Adipocyte (in vitro differentiated cells): ENCODE measurements around the gene SKI.
A peak's percentile ranks its signal among the peaks of the same experiment; 100 is the strongest.

Experiments
- DNase-seq: peaks from one replicate; pipeline ENCODE4 v3.0.0-alpha.2; 2015; ENCODE audit warnings: low read depth
- H3K27me3 ChIP-seq: replicated peaks from 2 replicates; pipeline ENCODE4 v1.7.0; 2013; ENCODE audit warnings: mild to moderate bottlenecking, low read length, moderate library complexity; ENCODE audit not compliant: control insufficient read depth, insufficient read depth
- H3K36me3 ChIP-seq: 2 replicates; pipeline ENCODE4 v1.7.0; 2013; ENCODE audit warnings: low read length, mild to moderate bottlenecking, moderate library complexity; ENCODE audit not compliant: control insufficient read depth, insufficient read depth, severe bottlenecking
- H3K4me1 ChIP-seq: 2 replicates; pipeline ENCODE4 v1.7.0; 2013; ENCODE audit warnings: mild to moderate bottlenecking, low read length, moderate library complexity; ENCODE audit not compliant: control insufficient read depth, insufficient read depth
- H3K4me3 ChIP-seq: 2 replicates; pipeline ENCODE4 v1.7.0; 2013; ENCODE audit warnings: mild to moderate bottlenecking, low read length, moderate library complexity
- H3K9ac ChIP-seq: 2 replicates; pipeline ENCODE4 v1.7.0; 2013; ENCODE audit warnings: mild to moderate bottlenecking, low read length, moderate library complexity
- H3K9me3 ChIP-seq: 2 replicates; pipeline ENCODE4 v1.7.0; 2013; ENCODE audit warnings: mild to moderate bottlenecking, low read length, moderate library complexity; ENCODE audit not compliant: control insufficient read depth

SKI gene

GRCh38 chr1:2203671-2204414 lies 24.3 kb upstream of the SKI start:
- Histone ChIP-seq H3K9me3 (no peaks in the 10 kb centered on the region), H3K4me3 (peak overlapping the region; percentile 78), H3K9ac (peak overlapping the region; percentile 87), H3K27me3 (no peaks in the 10 kb centered on the region), H3K4me1 (peaks cover 49% of the 10 kb centered on the region), H3K36me3 (no peaks in the 10 kb centered on the region)
- no peak for DNase-seq

GRCh38 chr1:2204415-2205190 lies 23.5 kb upstream of the SKI start:
- peak overlapping the region; percentile 87 for H3K9ac ChIP-seq

GRCh38 chr1:2205191-2205952 lies 22.7 kb upstream of the SKI start:
- Histone ChIP-seq H3K36me3 (no peaks in the 10 kb centered on the region), H3K4me3 (peak overlapping the region; percentile 74), H3K4me1 (peaks cover 52% of the 10 kb centered on the region), H3K27me3 (no peaks in the 10 kb centered on the region), H3K9ac (peak overlapping the region; percentile 70), H3K9me3 (no peaks in the 10 kb centered on the region)
- no peak for DNase-seq

More at GRCh38 chr1:2204415-2205190, 23.5 kb upstream of the SKI start:
- peak overlapping the region; percentile 78 for H3K4me3 ChIP-seq
- DNase-seq, result peak; percentile 99
- no peaks in the 10 kb centered on the region for H3K36me3 ChIP-seq
- H3K9me3 ChIP-seq, result no peaks in the 10 kb centered on the region
- no peaks in the 10 kb centered on the region for H3K27me3 ChIP-seq
- H3K4me1 ChIP-seq, result peaks cover 52% of the 10 kb centered on the region

GRCh38 chr1:2206813-2207487 lies 21.2 kb upstream of the SKI start:
- Histone ChIP-seq H3K27me3 (no peaks in the 10 kb centered on the region), H3K4me3 (peak overlapping the region; percentile 72), H3K36me3 (no peaks in the 10 kb centered on the region), H3K9me3 (no peaks in the 10 kb centered on the region), H3K9ac (peak overlapping the region; percentile 88), H3K4me1 (peaks cover 50% of the 10 kb centered on the region)
- no peak for DNase-seq

GRCh38 chr1:2208309-2209239 lies 19.5 kb upstream of the SKI start:
- H3K27me3 ChIP-seq, result no peaks in the 10 kb centered on the region
- H3K36me3 ChIP-seq, result no peaks in the 10 kb centered on the region
- H3K9ac ChIP-seq, result peak overlapping the region; percentile 88
- no peaks in the 10 kb centered on the region for H3K9me3 ChIP-seq
- peaks cover 65% of the 10 kb centered on the region for H3K4me1 ChIP-seq
- H3K4me3 ChIP-seq, result peak overlapping the region; percentile 50
- DNase-seq, result peak; percentile 95

GRCh38 chr1:2209400-2210083 lies 18.6 kb upstream of the SKI start:
- H3K36me3 ChIP-seq, result no peaks in the 10 kb centered on the region
- H3K9ac ChIP-seq, result peak overlapping the region; percentile 88
- no peak overlapping the region for H3K4me3 ChIP-seq
- H3K9me3 ChIP-seq, result no peaks in the 10 kb centered on the region
- no peaks in the 10 kb centered on the region for H3K27me3 ChIP-seq
- peaks cover 68% of the 10 kb centered on the region for H3K4me1 ChIP-seq
- peak; percentile 16 for DNase-seq

- peaks cover 71% of the 10 kb centered on the region for H3K4me1 ChIP-seq
- no peak overlapping the region for H3K4me3 ChIP-seq
- no peaks in the 10 kb centered on the region for H3K36me3 ChIP-seq
- no peaks in the 10 kb centered on the region for H3K9me3 ChIP-seq
- DNase-seq, result no peak
- H3K9ac ChIP-seq, result no peak overlapping the region
- H3K27me3 ChIP-seq, result no peaks in the 10 kb centered on the region
Measured at GRCh38 chr1:2210084-2210653, 17.9 kb upstream of the SKI start.

GRCh38 chr1:2210786-2211185 lies 17.3 kb upstream of the SKI start:
- DNase-seq, result no peak
- Histone ChIP-seq H3K4me3 (no peak overlapping the region), H3K36me3 (no peaks in the 10 kb centered on the region), H3K27me3 (no peaks in the 10 kb centered on the region), H3K9me3 (no peaks in the 10 kb centered on the region), H3K4me1 (peaks cover 67% of the 10 kb centered on the region), H3K9ac (no peak overlapping the region)

- H3K9ac ChIP-seq, result peak overlapping the region; percentile 93
- H3K4me3 ChIP-seq, result peak overlapping the region; percentile 74
- DNase-seq, result no peak
- H3K4me1 ChIP-seq, result peaks cover 56% of the 10 kb centered on the region
- H3K9me3 ChIP-seq, result no peaks in the 10 kb centered on the region
- no peaks in the 10 kb centered on the region for H3K36me3 ChIP-seq
- H3K27me3 ChIP-seq, result no peaks in the 10 kb centered on the region
Measured at GRCh38 chr1:2212274-2212531, 15.9 kb upstream of the SKI start.
